Duodenal mucosa (tissue), 2 donors: ENCODE results near the gene INO80C.

Experiments used
- H3K27ac ChIP-seq: one replicate; pipeline ENCODE4 v1.7.0; 2013; ENCODE audit warnings: low read depth, low read length
- H3K27me3 ChIP-seq, 2 donors: one replicate each; pipeline ENCODE4 v1.7.0; 2013; ENCODE audit warnings: low read length in 2 of 2, control low read depth in 1 of 2; ENCODE audit not compliant: insufficient read depth in 2 of 2, control insufficient read depth in 1 of 2
- H3K36me3 ChIP-seq, 2 donors: one replicate each; pipeline ENCODE4 v1.7.0; 2013; ENCODE audit warnings: low read length in 2 of 2, control low read depth in 1 of 2; ENCODE audit not compliant: insufficient read depth in 2 of 2, control insufficient read depth in 1 of 2
- H3K4me1 ChIP-seq, 2 donors: one replicate each; pipeline ENCODE4 v1.7.0; 2013; ENCODE audit warnings: low read length in 2 of 2, control low read depth in 1 of 2; ENCODE audit not compliant: insufficient read depth in 2 of 2, control insufficient read depth in 1 of 2
- H3K4me3 ChIP-seq, 2 donors: one replicate each; pipeline ENCODE4 v1.7.0; 2013; ENCODE audit warnings: low read length in 2 of 2, low read depth in 1 of 2
- H3K9ac ChIP-seq, 2 donors: one replicate each; pipeline ENCODE4 v1.7.0; 2013; ENCODE audit warnings: low read length in 2 of 2, low read depth in 1 of 2
- H3K9me3 ChIP-seq, 2 donors: one replicate each; pipeline ENCODE4 v1.7.0; 2013; ENCODE audit warnings: low read length in 2 of 2, control low read depth in 1 of 2; ENCODE audit not compliant: control insufficient read depth in 1 of 2

INO80C gene

DNA sequence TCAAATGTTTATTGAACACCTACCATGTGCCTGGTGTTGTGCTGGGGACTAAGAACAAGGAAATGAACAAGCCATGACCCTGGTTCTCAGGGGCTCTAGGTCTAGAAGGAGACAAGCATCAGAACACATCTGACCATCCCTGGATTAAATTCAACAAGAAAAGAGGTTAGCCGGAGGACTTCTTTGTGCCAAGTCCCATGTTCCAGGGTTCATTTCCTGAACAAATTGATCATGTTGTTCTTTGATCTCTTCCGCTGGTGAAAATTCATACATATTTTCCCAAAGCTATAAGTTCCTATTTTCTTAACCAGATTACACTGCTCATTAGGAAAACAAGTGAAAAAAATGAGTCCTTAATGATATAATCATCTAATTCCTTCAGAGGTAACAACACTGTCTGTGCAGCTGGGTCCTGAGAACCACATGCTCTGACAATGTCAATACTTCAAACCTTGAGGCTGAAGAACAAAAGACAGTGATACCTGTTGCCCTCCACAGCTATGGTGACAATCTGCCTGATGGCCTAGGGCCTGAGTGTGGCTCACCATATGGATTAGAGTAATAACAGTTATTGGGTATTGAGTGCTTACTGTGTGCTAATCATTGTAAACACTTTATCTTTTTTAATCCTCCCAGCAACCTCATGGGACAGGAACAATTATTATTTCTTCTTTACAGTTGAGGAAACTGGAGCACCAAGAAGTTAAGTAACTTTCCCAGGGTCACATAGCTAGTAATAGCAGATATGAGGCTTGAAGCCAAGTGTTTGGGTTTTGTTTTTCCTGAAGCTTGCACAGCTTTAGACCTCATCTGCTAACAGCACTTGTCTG lies 24.6 kb upstream of the INO80C start:
- H3K9me3 ChIP-seq: no peaks in the 10 kb centered on the region
- no peaks in the 10 kb centered on the region for H3K27me3 ChIP-seq
- no peak overlapping the region for H3K27ac ChIP-seq
- H3K4me3 ChIP-seq: no peak overlapping the region
- peaks cover 4 to 15% of the 10 kb centered on the region in 2 donors for H3K4me1 ChIP-seq
- H3K9ac ChIP-seq: no peak overlapping the region
- H3K36me3 ChIP-seq: no peaks in the 10 kb centered on the region

DNA sequence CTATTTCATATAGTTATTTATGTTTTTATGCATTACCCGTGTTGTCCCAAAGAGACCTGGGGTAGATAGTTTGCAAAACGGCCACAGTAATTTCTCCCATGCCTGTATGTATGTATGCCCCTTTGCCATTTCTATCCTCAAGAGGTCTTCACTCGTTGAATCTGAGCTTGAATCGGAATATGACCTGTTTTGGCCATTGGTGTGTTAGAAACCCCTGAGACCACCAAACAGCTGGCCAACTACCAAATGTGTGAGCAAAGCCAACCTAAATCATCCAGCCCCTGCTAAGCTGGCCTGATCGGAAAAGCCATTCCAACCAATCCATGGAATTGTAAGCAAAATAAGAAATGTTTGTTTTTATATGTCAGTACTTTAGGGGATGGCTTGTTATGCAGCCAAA lies 23.4 kb upstream of the INO80C start:
- Histone ChIP-seq H3K9me3 (no peaks in the 10 kb centered on the region), H3K36me3 (no peaks in the 10 kb centered on the region), H3K4me3 (no peak overlapping the region), H3K4me1 (peaks cover 4 to 6% of the 10 kb centered on the region in 2 donors), H3K27me3 (no peaks in the 10 kb centered on the region), H3K27ac (no peak overlapping the region), H3K9ac (no peak overlapping the region)

DNA sequence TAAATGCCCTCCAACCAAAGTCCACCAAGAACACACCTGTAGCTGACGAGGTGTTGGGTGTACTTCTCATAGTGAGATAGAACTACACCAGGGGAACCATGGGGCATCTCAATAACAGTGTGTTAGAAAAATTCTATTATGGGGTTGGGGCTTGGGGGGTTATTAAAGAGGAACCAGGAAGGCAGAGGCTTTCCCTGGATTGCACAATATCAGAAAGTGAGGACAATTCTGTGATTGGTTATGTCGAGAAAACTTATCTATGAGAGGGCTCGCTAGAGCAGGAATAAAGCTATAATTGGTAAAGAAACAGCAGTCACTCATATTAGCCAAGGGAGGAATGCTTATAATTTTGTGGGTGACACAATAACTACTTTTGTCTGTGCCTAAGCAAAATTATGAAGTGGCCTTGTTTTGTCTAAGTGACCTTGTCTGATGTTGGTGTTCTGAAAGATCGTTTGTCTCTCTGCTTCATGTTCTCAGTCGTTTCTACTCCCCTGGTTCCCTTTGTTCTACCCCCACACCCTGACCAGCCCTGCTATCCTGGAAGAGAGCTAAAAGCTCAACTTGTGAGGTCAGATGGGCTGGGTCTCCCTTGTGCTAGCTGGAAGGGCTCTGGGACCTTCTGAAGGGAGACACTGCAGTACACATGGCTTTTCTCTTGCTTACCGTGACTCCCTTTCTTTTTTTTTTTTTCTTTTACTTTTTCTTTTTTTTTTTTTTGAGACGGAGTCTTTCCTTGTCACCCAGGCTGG lies 21.6 kb upstream of the INO80C start:
- no peaks in the 10 kb centered on the region for H3K27me3 ChIP-seq
- H3K36me3 ChIP-seq: no peaks in the 10 kb centered on the region
- no peaks in the 10 kb centered on the region for H3K4me1 ChIP-seq
- no peak overlapping the region for H3K9ac ChIP-seq
- no peaks in the 10 kb centered on the region for H3K9me3 ChIP-seq
- H3K27ac ChIP-seq: no peak overlapping the region
- H3K4me3 ChIP-seq: no peak overlapping the region

DNA sequence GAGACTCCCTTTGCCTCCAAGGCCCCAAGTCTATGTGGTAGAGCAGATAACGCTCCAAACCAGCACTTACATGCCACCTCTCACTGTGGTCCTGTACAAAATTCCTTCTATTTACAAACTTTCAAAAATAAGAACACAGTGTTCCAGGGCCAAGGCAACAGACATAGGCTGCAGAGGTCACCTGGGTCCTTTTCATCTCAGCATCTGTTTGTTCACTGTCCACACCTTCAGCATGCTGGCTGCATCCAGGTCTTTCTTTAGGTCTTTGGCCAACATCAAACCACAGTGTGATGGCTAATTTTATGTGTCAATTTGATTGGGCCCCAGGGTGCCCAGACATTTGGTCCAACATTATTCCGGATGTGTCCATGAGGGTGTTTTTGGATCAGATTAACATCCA lies 20.0 kb upstream of the INO80C start:
- no peak overlapping the region for H3K27ac ChIP-seq
- peaks cover 0 to 7% of the 10 kb centered on the region in 2 donors for H3K4me1 ChIP-seq
- H3K4me3 ChIP-seq: no peak overlapping the region
- H3K9ac ChIP-seq: no peak overlapping the region
- no peaks in the 10 kb centered on the region for H3K27me3 ChIP-seq
- H3K9me3 ChIP-seq: no peaks in the 10 kb centered on the region
- no peaks in the 10 kb centered on the region for H3K36me3 ChIP-seq

DNA sequence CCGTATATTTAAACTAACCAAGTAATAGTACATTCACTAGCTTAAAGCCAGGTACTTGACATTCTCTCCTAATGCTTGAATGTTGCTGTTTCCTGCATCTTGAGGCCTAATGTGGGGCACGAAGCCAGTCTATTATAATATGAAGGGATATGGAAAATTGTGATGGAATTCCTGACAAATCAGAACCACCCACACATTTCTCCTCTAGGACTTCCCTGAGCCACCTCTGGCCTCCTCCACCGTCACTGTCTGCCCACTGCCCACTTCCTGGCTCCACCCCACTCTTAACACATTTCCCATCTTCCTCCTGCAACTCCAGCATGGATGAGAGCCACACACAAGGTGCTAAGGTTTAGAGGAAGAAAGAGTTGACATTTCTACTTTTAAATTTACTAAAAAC lies 19.0 kb upstream of the INO80C start:
- Histone ChIP-seq H3K4me1 (peaks cover 0 to 11% of the 10 kb centered on the region in 2 donors), H3K4me3 (no peak overlapping the region), H3K9ac (no peak overlapping the region), H3K9me3 (no peaks in the 10 kb centered on the region), H3K36me3 (no peaks in the 10 kb centered on the region), H3K27ac (no peak overlapping the region), H3K27me3 (no peaks in the 10 kb centered on the region)

- no peaks in the 10 kb centered on the region for H3K36me3 ChIP-seq
- peaks cover 0 to 11% of the 10 kb centered on the region in 2 donors for H3K4me1 ChIP-seq
- H3K4me3 ChIP-seq: no peak overlapping the region
- H3K27ac ChIP-seq: no peak overlapping the region
- H3K9me3 ChIP-seq: no peaks in the 10 kb centered on the region
- no peaks in the 10 kb centered on the region for H3K27me3 ChIP-seq
- no peak overlapping the region for H3K9ac ChIP-seq
Observed at GRCh38 chr18:35516351-35516750, 18.6 kb upstream of the INO80C start.

DNA sequence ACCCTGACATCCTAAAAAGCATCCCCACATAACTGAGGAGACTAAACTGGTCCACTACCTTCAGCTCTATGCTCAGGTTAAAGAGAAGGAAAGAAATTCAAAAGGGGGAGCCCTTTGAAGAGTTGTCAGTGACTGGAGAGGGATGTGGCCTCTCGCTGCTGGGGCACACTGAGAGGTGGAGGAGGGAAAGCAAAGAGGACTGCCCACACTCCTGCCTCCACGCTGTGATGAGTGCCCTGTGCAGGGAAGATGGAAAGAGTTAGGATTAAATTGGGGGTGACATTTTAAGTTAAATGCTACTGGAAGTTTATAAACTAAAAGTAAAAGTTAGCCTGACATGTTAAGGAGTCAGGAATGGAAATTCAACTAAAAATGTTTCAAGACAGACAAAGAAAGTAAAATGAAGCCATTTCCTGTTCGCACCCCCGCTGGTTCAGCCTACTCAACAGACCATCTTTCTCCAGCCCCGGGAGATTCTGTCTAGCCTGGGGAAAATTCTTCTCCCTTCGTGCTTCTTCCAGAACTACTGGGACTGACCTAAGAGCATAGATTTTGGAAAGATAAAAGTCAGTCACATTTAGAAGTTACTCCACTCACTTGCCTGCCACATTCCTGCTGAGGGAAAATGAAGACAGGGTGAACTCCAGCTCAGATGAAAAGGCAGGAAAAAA lies 17.8 kb upstream of the INO80C start:
- H3K27me3 ChIP-seq: no peaks in the 10 kb centered on the region
- no peaks in the 10 kb centered on the region for H3K36me3 ChIP-seq
- peaks cover 0 to 11% of the 10 kb centered on the region in 2 donors for H3K4me1 ChIP-seq
- H3K9ac ChIP-seq: no peak overlapping the region
- no peaks in the 10 kb centered on the region for H3K9me3 ChIP-seq
- H3K27ac ChIP-seq: no peak overlapping the region
- no peak overlapping the region for H3K4me3 ChIP-seq

DNA sequence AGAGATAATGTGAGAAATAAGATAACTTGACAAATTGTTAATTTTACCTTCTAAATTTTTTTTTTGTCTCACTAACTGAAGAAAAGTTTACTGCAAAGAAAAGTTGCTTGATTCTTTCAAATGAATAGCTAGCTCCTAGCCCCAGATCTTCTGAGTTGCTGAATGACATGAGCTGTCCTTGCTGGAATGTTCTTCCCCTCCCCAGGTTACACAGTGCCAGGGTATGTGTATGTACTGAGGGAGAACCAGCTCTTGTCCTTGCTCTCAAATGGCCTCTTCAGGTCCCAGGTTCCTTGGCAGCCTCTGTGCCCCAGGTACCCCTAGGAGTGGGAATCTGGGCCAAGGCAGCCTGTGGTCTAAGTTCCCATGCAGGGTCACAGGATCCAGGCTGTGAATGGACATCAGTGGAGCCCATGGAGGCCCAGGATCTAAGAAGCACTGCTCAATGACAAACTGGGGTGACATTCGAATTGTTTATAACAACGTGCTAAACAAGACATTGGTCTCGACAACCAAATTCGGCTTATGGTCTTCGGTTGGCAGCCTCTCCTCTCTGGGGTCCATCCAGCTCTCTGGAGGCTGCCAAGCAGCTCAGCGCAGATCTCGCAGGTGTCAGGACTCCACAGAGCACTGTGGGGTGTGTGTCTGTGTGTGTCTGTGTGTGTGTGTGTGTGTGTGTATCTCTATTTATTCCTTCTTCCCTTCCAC lies 17.1 kb upstream of the INO80C start:
- H3K27me3 ChIP-seq: no peaks in the 10 kb centered on the region
- H3K4me1 ChIP-seq: peaks cover 0 to 11% of the 10 kb centered on the region in 2 donors
- H3K27ac ChIP-seq: no peak overlapping the region
- no peaks in the 10 kb centered on the region for H3K9me3 ChIP-seq
- no peaks in the 10 kb centered on the region for H3K36me3 ChIP-seq
- no peak overlapping the region for H3K9ac ChIP-seq
- H3K4me3 ChIP-seq: no peak overlapping the region

DNA sequence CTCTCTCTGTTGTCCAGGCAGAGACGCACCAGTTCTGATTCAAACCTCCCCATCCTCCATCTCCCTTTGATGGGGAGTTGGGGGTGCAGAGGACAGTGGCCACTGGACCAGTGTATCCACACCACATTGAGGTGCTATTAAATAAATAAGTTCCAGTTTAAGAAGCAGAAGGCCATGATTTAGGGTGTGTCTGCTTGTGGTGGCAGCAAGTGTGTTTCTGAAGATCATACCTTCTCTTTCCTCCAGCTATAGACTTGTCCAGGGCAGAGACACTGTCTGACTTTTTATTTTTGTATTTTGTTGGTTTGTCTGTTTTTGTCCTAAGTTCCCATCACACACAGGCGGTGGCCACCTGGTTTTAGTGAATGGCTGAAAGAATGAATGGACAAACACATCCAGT lies 16.5 kb upstream of the INO80C start:
- Histone ChIP-seq H3K36me3 (no peaks in the 10 kb centered on the region), H3K27me3 (no peaks in the 10 kb centered on the region), H3K4me3 (no peak overlapping the region), H3K4me1 (peaks cover 0 to 11% of the 10 kb centered on the region in 2 donors), H3K9me3 (no peaks in the 10 kb centered on the region), H3K27ac (no peak overlapping the region), H3K9ac (no peak overlapping the region)
